Anterior cingulate cortex (tissue), 58 donors: ENCODE measurements around the gene OR6P1.

Experiments used
- DNase-seq, 58 donors: peaks; one replicate each; lab custom pipeline; 2025; lab: John Stamatoyannopoulos, UW

The OR6P1 gene

GRCh38 chr1:158520955-158521665, 49.3 kb downstream of the OR6P1 start:
- no peak for DNase-seq

GRCh38 chr1:158520021-158520420, 50.4 kb downstream of the OR6P1 start:
- no peak for DNase-seq

GRCh38 chr1:158516966-158517365, 53.4 kb downstream of the OR6P1 start:
- DNase-seq = no peak
